ENCODE data around the gene BCS1L. TPM values are rescaled to one million over a fixed set of nuclear protein-coding genes. Genes with fewer than 3 reads are reported as not detected.

The BCS1L gene
- total and polyA plus RNA-seq, 7 donors: 13.4 to 42.5 (median 24.8) TPM

DNA sequence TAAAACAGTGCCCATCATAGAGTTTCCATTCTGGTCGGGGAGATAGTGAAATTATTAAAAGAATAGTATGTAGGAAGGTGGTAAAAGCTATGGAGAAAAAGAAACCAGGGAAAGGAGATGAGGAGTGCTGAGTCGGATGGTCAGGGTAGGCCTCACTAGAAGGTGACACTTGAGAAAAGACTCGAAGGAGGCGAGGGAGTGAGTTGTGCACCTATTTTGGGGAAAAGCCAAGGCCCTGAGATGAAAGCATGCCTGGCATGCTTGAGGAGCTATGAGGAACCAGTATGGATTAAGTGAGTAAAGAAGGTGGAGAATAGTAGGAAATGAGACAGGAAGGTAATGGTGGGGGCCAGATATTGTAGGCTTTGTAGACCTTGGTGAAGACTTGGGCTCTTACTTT, 43.9 kb downstream of the BCS1L start:
- intact Hi-C loops (cut with DNase I): no loop called here
- Histone ChIP-seq H3K9me3 (no peaks in the 10 kb centered on the region), H3K36me3 (peaks cover 0 to 29% (median 12%) of the 10 kb centered on the region in 4 donors), H3K27ac (no peak overlapping the region), H3K4me3 (no peak overlapping the region), H3K4me1 (no peaks in the 10 kb centered on the region), H3K27me3 (no peaks in the 10 kb centered on the region)
- DNase-seq: no peak
- TF ChIP-seq POLR2A (IDR thresholded peaks at IDR 0.05) (no peak), CTCF (IDR thresholded peaks at IDR 0.05) (no peak), EP300 (IDR thresholded peaks at IDR 0.05) (no peak), POLR2AphosphoS5 (IDR thresholded peaks at IDR 0.05) (no peak)
- WGBS, 2 donors: 93% methylated on average over 4 of the region's 4 CpGs

DNA sequence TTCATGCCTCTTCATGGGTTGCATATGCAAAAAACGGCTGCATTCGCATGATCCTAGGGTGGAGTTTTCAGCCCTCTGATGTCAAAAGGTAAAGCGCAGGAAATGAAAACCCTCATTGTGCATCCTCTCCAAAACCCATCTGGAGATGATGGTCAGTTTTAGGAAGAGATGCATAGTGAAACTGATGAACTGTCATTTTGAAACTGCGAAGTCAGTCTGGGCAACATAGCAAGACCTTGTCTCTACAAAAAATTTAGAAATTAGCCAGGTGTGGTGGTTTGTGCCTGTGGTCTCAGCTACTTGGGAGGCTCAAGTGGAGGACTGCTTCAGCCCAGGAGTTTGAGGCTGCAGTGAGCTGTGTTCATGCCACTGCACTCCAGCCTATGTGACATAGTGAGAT, 48.6 kb downstream of the BCS1L start:
- no peaks in the 10 kb centered on the region for H3K36me3 ChIP-seq
- intact Hi-C loops (cut with DNase I): loop anchor here (5.0 kb wide), 1 partner anchor 301 kb away; no protein-coding TSS in a partner anchor
- H3K27ac ChIP-seq: no peak overlapping the region
- H3K4me3 ChIP-seq: no peak overlapping the region
- no peak for DNase-seq
- no peaks in the 10 kb centered on the region for H3K27me3 ChIP-seq
- no peak for TF ChIP-seq POLR2AphosphoS5 (IDR thresholded peaks at IDR 0.05)
- no peak for TF ChIP-seq EP300 (IDR thresholded peaks at IDR 0.05)
- no peak for TF ChIP-seq CTCF (IDR thresholded peaks at IDR 0.05)
- TF ChIP-seq POLR2A (IDR thresholded peaks at IDR 0.05): no peak
- no peaks in the 10 kb centered on the region for H3K9me3 ChIP-seq
- 82 to 87% methylated on average over 4 of the region's 4 CpGs for WGBS, 2 donors
- peaks cover 0 to 11% (median 10%) of the 10 kb centered on the region in 4 donors for H3K4me1 ChIP-seq

GRCh38 chr2:218709908-218710307, 50.4 kb downstream of the BCS1L start:
- Histone ChIP-seq H3K27ac (no peak overlapping the region), H3K4me1 (peaks cover 0 to 11% (median 10%) of the 10 kb centered on the region in 4 donors), H3K9me3 (no peaks in the 10 kb centered on the region), H3K27me3 (no peaks in the 10 kb centered on the region), H3K4me3 (peak overlapping the region in 2 of 4 donors; percentile 67 to 93), H3K36me3 (no peaks in the 10 kb centered on the region)
- intact Hi-C loops (cut with DNase I): loop anchor here (1.0 to 5.0 kb wide), 4 partner anchors 72 to 303 kb away; partner anchors contain the start of gene CYP27A1
- DNase-seq: no peak
- TF ChIP-seq EP300 (IDR thresholded peaks at IDR 0.05): no peak
- no peak for TF ChIP-seq POLR2AphosphoS5 (IDR thresholded peaks at IDR 0.05)
- no peak for TF ChIP-seq CTCF (IDR thresholded peaks at IDR 0.05)
- no peak for TF ChIP-seq POLR2A (IDR thresholded peaks at IDR 0.05)
- 85 to 90% methylated on average over 8 of the region's 8 CpGs for WGBS, 2 donors

DNA sequence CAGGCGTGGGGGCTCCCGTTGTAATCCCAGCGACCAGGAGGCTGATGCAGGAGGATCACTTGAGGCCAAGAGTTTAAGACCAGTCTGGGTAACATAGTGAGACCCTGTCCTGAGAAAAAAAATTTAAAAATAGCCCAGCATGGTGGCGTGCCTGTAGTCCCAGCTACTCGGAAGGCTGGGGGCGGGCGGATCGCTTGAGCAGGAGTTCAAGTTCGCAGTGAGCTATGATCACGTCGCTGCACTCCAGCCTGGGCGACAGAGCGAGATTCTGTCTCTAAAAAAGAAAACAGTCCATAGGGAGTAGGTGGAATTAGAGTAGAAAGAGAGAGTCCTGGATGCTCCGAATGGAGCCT, 50.8 kb downstream of the BCS1L start:
- WGBS, 2 donors: 49 to 55% methylated on average over 14 of the region's 14 CpGs
- peak overlapping the region; percentile 89 to 98 (median 92) for H3K27ac ChIP-seq

DNA sequence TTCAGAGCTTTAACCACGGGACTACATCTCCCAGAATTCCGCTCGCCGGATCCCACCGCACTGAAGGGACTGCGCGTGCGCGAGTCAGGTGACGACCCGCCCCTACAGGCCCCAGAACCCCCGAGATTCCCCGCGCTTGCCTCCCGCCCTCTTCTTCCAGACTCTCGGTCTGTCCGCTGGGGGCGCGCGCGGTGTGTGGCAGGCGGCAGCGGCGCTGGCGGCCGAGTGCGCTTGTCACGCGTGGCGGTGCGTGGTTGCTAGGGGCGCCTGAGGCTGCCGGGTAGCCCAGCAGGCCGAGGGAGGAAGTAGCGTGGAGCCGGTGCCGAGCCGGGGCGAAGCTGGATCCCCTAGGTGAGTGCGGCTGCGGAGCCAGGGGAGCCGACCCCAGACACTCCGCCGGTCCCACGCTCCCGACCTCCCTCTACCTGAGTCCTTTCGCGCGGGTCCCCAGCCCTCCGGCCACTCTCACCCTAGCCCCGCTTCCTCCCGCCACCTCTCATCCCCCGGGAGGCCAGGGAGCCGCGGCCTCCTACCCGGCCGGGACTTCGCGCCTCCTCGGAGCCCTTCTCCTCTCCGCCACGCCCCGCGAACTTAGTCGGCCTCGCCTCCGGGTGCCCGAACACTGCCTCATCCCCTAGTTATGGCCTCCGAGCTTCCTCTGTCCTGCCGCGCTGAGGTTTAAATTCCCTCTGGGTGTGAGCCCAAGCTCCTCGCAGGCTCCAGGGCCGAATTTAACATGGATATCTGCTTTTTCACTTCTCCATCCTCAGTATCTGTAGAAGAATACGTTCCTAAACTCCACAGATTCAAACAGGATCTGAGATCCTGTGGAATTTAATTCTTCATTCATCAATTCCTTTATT, 51.4 kb downstream of the BCS1L start, which contains the start of gene TTLL4:
Gene TTLL4, plus strand, starts transcription at position 149 of the 863 bp plus-strand sequence. CDS start 26,842 bp downstream, outside the sequence.
- Histone ChIP-seq H3K27me3 (no peaks in the 10 kb centered on the region), H3K36me3 (no peaks in the 10 kb centered on the region), H3K4me3 (peak within 1 kb of the TSS; percentile 67 to 93 (median 77)), H3K4me1 (peaks cover 0 to 11% (median 10%) of the 10 kb centered on the region in 4 donors), H3K9me3 (no peaks in the 10 kb centered on the region), H3K27ac (peak within 1 kb of the TSS; percentile 89 to 98 (median 92))
- 0% methylated on average over 74 of the region's 74 CpGs for WGBS, 2 donors
- TF ChIP-seq POLR2A (IDR thresholded peaks at IDR 0.05) (peak; percentile 13 to 24), POLR2AphosphoS5 (IDR thresholded peaks at IDR 0.05) (peak; percentile 80 to 92 (median 84)), CTCF (IDR thresholded peaks at IDR 0.05) (peak; percentile 83 to 95 (median 90)), EP300 (IDR thresholded peaks at IDR 0.05) (no peak)
- intact Hi-C loops (cut with DNase I): loop anchor here (1.0 to 5.0 kb wide), 4 partner anchors 71 to 196 kb away; partner anchors contain the start of gene CYP27A1
- peak; percentile 99 for DNase-seq

More for the DNA sequence above, 50.8 kb downstream of the BCS1L start:
- Histone ChIP-seq H3K36me3 (no peaks in the 10 kb centered on the region), H3K9me3 (no peaks in the 10 kb centered on the region), H3K27me3 (no peaks in the 10 kb centered on the region), H3K4me3 (peak overlapping the region in 3 of 4 donors; percentile 67 to 93 (median 77)), H3K4me1 (peaks cover 0 to 11% (median 10%) of the 10 kb centered on the region in 4 donors)
- intact Hi-C loops (cut with DNase I): loop anchor here (1.0 to 5.0 kb wide), 3 partner anchors 72 to 197 kb away; partner anchors contain the start of gene CYP27A1
- TF ChIP-seq EP300 (IDR thresholded peaks at IDR 0.05): no peak
- DNase-seq: no peak

Data from sigmoid colon (tissue), 7 donors.